ENCODE results near the gene KIF13A.

KIF13A gene

GRCh38 chr6:17935188-17936149, 52.0 kb downstream of the KIF13A start:
- DNase-seq (ENCODE audit: low read depth in 1 of 2, low spot score in 1 of 2): no peak
- Histone ChIP-seq H3K27ac (replicated peaks) (no peak overlapping the region), H3K4me3 (replicated peaks; ENCODE audit: insufficient read depth, low read length) (no peak overlapping the region), H3K27me3 (ENCODE audit: insufficient read depth, poor library complexity, severe bottlenecking) (no peaks in the 10 kb centered on the region)
- TF ChIP-seq SPI1 (IDR thresholded peaks at IDR 0.05; ENCODE audit: borderline replicate concordance, low read depth) (no peak), GABPA (IDR thresholded peaks at IDR 0.05; ENCODE audit: low read depth) (no peak), CTCF (IDR thresholded peaks at IDR 0.05; ENCODE audit: insufficient read depth, low read length) (no peak), POLR2AphosphoS5 (IDR thresholded peaks at IDR 0.05; ENCODE audit: low read depth) (no peak)
- TF ChIP-seq, protein P1, sequence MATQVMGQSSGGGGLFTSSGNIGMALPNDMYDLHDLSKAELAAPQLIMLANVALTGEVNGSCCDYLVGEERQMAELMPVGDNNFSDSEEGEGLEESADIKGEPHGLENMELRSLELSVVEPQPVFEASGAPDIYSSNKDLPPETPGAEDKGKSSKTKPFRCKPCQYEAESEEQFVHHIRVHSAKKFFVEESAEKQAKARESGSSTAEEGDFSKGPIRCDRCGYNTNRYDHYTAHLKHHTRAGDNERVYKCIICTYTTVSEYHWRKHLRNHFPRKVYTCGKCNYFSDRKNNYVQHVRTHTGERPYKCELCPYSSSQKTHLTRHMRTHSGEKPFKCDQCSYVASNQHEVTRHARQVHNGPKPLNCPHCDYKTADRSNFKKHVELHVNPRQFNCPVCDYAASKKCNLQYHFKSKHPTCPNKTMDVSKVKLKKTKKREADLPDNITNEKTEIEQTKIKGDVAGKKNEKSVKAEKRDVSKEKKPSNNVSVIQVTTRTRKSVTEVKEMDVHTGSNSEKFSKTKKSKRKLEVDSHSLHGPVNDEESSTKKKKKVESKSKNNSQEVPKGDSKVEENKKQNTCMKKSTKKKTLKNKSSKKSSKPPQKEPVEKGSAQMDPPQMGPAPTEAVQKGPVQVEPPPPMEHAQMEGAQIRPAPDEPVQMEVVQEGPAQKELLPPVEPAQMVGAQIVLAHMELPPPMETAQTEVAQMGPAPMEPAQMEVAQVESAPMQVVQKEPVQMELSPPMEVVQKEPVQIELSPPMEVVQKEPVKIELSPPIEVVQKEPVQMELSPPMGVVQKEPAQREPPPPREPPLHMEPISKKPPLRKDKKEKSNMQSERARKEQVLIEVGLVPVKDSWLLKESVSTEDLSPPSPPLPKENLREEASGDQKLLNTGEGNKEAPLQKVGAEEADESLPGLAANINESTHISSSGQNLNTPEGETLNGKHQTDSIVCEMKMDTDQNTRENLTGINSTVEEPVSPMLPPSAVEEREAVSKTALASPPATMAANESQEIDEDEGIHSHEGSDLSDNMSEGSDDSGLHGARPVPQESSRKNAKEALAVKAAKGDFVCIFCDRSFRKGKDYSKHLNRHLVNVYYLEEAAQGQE (IDR thresholded peaks at IDR 0.05; ENCODE audit: insufficient replicate concordance, low read depth): no peak

GRCh38 chr6:17933716-17934115, 53.7 kb downstream of the KIF13A start:
- no peaks in the 10 kb centered on the region for H3K27me3 ChIP-seq (ENCODE audit: insufficient read depth, poor library complexity, severe bottlenecking)
- TF ChIP-seq, protein P1 (IDR thresholded peaks at IDR 0.05; ENCODE audit: insufficient replicate concordance, low read depth): no peak
- no peak for TF ChIP-seq SPI1 (IDR thresholded peaks at IDR 0.05; ENCODE audit: borderline replicate concordance, low read depth)
- no peak for TF ChIP-seq POLR2AphosphoS5 (IDR thresholded peaks at IDR 0.05; ENCODE audit: low read depth)
- TF ChIP-seq GABPA (IDR thresholded peaks at IDR 0.05; ENCODE audit: low read depth): no peak
- no peak for TF ChIP-seq CTCF (IDR thresholded peaks at IDR 0.05; ENCODE audit: insufficient read depth, low read length)
- no peak overlapping the region for H3K4me3 ChIP-seq (replicated peaks; ENCODE audit: insufficient read depth, low read length)
- H3K27ac ChIP-seq (replicated peaks): no peak overlapping the region
- DNase-seq (ENCODE audit: low read depth in 1 of 2, low spot score in 1 of 2): no peak

GRCh38 chr6:17932330-17932852, 55.0 kb downstream of the KIF13A start:
- peak; percentile 38; the same call in 1 of the 2 replicates for TF ChIP-seq SPI1 (IDR thresholded peaks at IDR 0.05; ENCODE audit: borderline replicate concordance, low read depth)
- no peak for TF ChIP-seq GABPA (IDR thresholded peaks at IDR 0.05; ENCODE audit: low read depth)
- TF ChIP-seq, protein P1 (IDR thresholded peaks at IDR 0.05; ENCODE audit: insufficient replicate concordance, low read depth): no peak
- DNase-seq (ENCODE audit: low read depth in 1 of 2, low spot score in 1 of 2): peak in 1 of 2 experiments; percentile 66
- no peak overlapping the region for H3K4me3 ChIP-seq (replicated peaks; ENCODE audit: insufficient read depth, low read length)
- H3K27ac ChIP-seq (replicated peaks): peak overlapping the region; percentile 57
- no peaks in the 10 kb centered on the region for H3K27me3 ChIP-seq (ENCODE audit: insufficient read depth, poor library complexity, severe bottlenecking)

All from HL-60 (cell line).